Activated T-cell treated with anti-CD3 and anti-CD28 coated beads, Interleukin-2, amount 50 U/mL, for 72 hours (primary cell): Measurements from ENCODE around the gene TIAM2. TPM values are rescaled to one million over a fixed set of nuclear protein-coding genes. Genes with fewer than 3 reads are reported as not detected.
A peak's percentile ranks its signal among the peaks of the same experiment; 100 is the strongest.

Source experiments
- ATAC-seq, 2 donors: fragments of 150-1000 bp; cut with Tn5 transposase; replicated peaks in 1 of 2; 2 replicates each; pipeline ENCODE4 v1.10.0; 2021; ENCODE audit warnings: moderate library complexity in 2 of 2, mild to moderate bottlenecking in 1 of 2
- DNase-seq, 2 donors: peaks; one replicate each; pipeline ENCODE4 v3.0.0; 2021 to 2022; ENCODE audit warnings: mixed read lengths in 1 of 2
- H3K27ac Mint-ChIP-seq: one replicate; pipeline ENCODE4 v1.8.0; 2022; ENCODE audit warnings: mild to moderate bottlenecking, moderate library complexity, mixed read lengths
- H3K27me3 Mint-ChIP-seq: one replicate; pipeline ENCODE4 v1.8.0; 2022; ENCODE audit warnings: low read depth, mixed read lengths
- H3K36me3 Mint-ChIP-seq, 2 donors: one replicate each; pipeline ENCODE4 v1.8.0; 2022; ENCODE audit warnings: mixed read lengths in 2 of 2, mild to moderate bottlenecking in 1 of 2; ENCODE audit not compliant: insufficient read depth in 2 of 2
- H3K4me1 Mint-ChIP-seq: one replicate; pipeline ENCODE4 v1.8.0; 2022; ENCODE audit warnings: low read depth, mixed read lengths
- H3K4me3 Mint-ChIP-seq, 2 donors: one replicate each; pipeline ENCODE4 v1.8.0; 2022; ENCODE audit warnings: mild to moderate bottlenecking in 2 of 2, mixed read lengths in 2 of 2, moderate library complexity in 2 of 2
- H3K9me3 Mint-ChIP-seq, 2 donors: one replicate each; pipeline ENCODE4 v1.8.0; 2022; ENCODE audit warnings: mixed read lengths in 2 of 2
- total RNA-seq, 2 donors: library from RNA; stranded (reverse); gene quantifications; one replicate each; pipeline ENCODE4 v1.2.3, GENCODE V29; 2022

Gene TIAM2
- total RNA-seq, 2 donors from 2014 or later = 8.3 to 9.7 TPM

DNA sequence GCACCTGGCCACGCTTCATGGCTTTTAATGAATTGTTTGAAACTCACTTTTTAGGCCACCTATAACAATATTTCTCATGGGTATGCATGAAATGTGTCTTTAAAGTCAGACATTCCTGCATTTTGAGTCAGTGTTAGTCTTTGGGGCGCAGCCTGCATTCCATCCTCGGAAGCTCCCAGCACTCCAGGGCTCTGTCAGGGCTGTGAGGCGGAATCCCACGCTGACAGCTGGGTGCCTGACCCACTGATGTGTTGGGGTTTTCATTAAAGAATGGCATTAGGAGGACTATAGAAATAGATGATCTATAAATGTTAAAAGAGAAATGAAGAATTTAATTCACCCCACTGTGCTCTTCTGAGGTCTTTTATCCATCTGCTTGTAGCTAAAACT lies 252.5 kb downstream of the TIAM2 start:
- ATAC-seq (no peak), DNase-seq (no peak)
- Mint-ChIP-seq H3K27me3 (no peaks in the 10 kb centered on the region), H3K36me3 (peaks cover 0 to 7% of the 10 kb centered on the region in 2 donors), H3K9me3 (no peaks in the 10 kb centered on the region), H3K4me3 (no peak overlapping the region), H3K27ac (no peak overlapping the region), H3K4me1 (peaks cover 5% of the 10 kb centered on the region)

DNA sequence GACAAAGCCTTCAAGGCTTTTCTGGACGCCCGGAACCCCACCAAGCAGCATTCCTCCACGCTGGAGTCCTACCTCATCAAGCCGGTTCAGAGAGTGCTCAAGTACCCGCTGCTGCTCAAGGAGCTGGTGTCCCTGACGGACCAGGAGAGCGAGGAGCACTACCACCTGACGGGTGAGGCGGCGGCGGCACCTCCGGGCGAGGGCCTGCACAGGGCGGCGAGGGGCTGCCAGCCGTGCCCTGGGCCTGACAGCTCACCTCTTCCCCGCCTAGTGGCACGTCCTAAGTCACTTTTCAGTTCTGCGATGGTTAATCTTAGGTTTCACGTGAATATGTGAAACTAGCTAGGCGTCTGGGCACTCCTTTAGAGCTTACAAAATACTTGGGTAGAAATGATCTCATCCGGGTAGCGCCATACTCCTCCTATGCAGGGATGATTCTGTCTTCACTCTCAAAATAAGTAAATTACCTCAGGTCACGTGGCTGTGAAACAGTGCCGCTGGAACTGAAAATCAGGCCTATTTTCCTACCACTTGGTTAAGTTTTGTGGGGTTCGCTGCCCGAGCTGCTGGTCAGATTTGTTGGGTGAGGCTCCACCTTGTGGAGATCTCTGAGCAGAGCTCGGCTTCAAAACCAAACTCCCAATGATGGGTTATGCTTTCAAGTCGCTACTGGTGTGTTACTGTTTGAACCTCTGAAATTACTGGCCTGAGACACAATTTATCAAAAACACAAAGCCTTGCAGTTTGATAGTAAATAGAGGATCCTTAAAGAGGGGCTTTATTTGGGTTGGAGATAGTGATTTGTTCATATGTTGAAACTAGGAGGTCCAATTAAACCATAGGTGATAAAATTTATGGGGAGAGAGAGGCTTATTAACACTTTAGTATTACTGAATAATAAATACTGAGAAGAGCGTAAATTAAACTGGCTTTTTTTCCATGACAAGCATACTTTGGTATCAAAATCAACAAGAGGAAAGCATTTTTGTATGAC lies 253.2 kb downstream of the TIAM2 start:
- H3K4me3 Mint-ChIP-seq = no peak overlapping the region
- H3K27me3 Mint-ChIP-seq = no peaks in the 10 kb centered on the region
- H3K36me3 Mint-ChIP-seq = peaks cover 0 to 7% of the 10 kb centered on the region in 2 donors
- DNase-seq (peak; percentile 11 to 17), ATAC-seq (peak; percentile 29 to 66)
- peaks cover 5% of the 10 kb centered on the region for H3K4me1 Mint-ChIP-seq
- H3K9me3 Mint-ChIP-seq = no peaks in the 10 kb centered on the region
- H3K27ac Mint-ChIP-seq = peak overlapping the region; percentile 1

DNA sequence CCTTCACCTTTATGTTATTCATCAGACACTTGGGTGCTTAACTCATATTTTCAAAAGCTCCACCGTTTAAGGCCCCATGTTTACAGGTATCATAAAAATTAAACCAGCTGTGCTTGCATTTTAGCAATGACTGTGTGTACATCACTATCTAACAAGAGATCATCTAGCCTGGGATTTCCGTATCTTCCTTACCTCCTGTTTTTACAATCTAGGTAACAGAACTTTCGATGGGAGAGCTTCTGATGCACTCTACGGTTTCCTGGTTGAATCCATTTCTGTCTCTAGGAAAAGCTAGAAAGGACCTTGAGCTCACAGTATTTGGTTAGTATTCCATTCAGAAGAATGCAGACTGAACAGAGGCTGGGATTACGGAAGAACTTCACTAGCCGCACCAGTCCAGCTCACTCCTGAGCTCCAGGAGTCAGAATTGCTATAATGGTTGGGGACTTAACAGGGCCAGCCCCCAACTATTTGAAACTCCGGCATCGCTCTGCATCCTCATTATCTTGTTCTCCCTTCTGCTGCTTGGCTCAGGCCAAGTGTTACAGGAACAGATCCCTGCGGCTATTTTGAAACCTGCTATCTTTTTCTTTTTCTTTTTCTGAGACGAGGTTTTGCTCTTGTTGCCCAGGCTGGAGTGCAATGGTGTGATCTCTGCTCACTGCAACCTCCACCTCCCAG lies 255.7 kb downstream of the TIAM2 start:
- peaks cover 8% of the 10 kb centered on the region for H3K4me1 Mint-ChIP-seq
- no peak for DNase-seq
- no peaks in the 10 kb centered on the region for H3K9me3 Mint-ChIP-seq
- peaks cover 6 to 11% of the 10 kb centered on the region in 2 donors for H3K36me3 Mint-ChIP-seq
- no peak for ATAC-seq
- no peaks in the 10 kb centered on the region for H3K27me3 Mint-ChIP-seq
- H3K4me3 Mint-ChIP-seq = no peak overlapping the region
- no peak overlapping the region for H3K27ac Mint-ChIP-seq

DNA sequence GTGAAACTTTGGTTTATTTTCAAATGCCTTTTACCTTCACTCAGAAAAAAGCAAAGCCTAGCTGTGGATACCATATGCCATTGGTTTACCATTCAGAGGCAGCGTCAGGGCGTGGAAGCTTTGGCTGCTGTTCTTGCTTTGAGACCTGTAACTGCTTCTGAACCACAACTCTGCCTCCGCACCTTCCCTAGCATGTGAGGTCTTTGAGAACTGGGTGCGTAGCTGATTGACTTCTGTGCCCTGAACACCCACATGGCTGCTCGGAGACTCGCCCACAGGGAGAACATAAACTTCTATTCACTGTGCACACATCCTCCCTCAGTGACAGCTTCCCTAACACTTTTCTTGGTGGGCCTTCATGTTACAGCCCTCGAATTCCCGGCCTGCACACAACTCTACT lies 257.5 kb downstream of the TIAM2 start:
- no peaks in the 10 kb centered on the region for H3K27me3 Mint-ChIP-seq
- H3K27ac Mint-ChIP-seq = no peak overlapping the region
- DNase-seq = no peak
- ATAC-seq = no peak
- no peak overlapping the region for H3K4me3 Mint-ChIP-seq
- H3K36me3 Mint-ChIP-seq = peaks cover 6 to 15% of the 10 kb centered on the region in 2 donors
- peaks cover 8% of the 10 kb centered on the region for H3K4me1 Mint-ChIP-seq
- no peaks in the 10 kb centered on the region for H3K9me3 Mint-ChIP-seq

DNA sequence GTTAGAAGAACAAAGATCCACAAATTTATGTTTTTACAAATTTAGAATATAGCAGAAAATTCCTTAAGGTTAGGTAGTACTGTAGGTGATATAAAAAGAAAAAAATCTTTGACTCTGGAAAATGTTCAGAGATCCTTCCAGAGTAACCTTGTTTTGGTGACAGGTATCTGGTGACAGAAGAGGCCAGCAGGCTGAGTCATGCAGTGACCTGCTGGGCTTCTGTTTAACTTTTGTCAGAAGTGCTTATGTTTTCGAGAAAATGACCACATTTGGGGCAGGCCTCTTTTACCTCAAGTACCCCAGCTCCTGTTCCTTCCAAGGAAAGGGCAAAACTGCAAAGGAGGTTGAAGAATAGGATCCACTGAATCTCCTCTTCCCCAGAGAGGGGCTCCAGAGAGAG lies 258.2 kb downstream of the TIAM2 start:
- Mint-ChIP-seq H3K36me3 (peaks cover 6 to 17% of the 10 kb centered on the region in 2 donors), H3K27me3 (no peaks in the 10 kb centered on the region), H3K4me1 (peaks cover 7% of the 10 kb centered on the region), H3K4me3 (no peak overlapping the region), H3K27ac (peak overlapping the region; percentile 52), H3K9me3 (no peaks in the 10 kb centered on the region)
- DNase-seq = no peak
- no peak for ATAC-seq

DNA sequence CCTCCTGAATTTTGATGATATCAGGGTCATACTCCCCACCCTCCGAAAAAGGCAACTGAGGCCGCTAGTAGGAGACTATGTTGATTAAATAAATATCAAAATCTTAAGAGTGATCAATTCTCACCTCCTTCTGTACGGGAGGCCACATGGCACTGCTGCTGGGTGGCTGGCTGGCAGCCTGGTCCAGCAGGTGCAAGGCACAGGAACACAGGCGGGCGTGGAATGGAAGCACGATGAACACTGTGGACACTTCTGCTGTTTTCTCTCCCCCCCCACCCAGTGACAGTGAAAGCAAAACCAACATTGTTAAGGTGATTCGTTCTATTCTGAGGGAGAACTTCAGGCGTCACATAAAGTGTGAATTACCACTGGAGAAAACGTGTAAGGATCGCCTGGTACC lies 259.0 kb downstream of the TIAM2 start:
- no peaks in the 10 kb centered on the region for H3K27me3 Mint-ChIP-seq
- no peaks in the 10 kb centered on the region for H3K9me3 Mint-ChIP-seq
- peaks cover 3% of the 10 kb centered on the region for H3K4me1 Mint-ChIP-seq
- no peak overlapping the region for H3K4me3 Mint-ChIP-seq
- DNase-seq = no peak
- no peak overlapping the region for H3K27ac Mint-ChIP-seq
- H3K36me3 Mint-ChIP-seq = peaks cover 6 to 15% of the 10 kb centered on the region in 2 donors
- no peak for ATAC-seq

DNA sequence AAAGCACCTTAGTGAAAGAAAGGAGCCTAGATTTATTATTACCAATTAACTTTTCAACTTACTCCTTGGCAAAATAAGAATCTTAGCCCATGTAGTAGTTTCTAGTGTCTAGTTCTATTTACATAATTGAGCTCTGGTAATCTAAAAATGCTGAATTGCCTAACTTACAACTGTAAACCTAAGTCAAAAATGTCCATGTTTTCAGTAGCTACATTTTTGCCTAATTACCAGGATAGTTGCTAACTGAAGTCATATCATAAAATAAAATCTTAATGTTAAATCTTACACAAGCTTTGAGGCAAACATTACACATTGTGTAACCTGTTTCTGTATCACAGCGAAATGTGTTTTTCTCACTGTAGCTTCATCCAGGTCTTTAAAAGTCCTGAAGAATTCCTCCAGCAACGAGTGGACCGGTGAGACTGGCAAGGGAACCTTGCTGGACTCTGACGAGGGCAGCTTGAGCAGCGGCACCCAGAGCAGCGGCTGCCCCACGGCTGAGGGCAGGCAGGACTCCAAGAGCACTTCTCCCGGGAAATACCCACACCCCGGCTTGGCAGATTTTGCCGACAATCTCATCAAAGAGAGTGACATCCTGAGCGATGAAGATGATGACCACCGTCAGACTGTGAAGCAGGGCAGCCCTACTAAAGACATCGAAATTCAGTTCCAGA lies 261.1 kb downstream of the TIAM2 start:
- DNase-seq (no peak), ATAC-seq (no peak)
- no peaks in the 10 kb centered on the region for H3K9me3 Mint-ChIP-seq
- H3K27ac Mint-ChIP-seq = no peak overlapping the region
- no peak overlapping the region for H3K4me3 Mint-ChIP-seq
- H3K4me1 Mint-ChIP-seq = peaks cover 14% of the 10 kb centered on the region
- no peaks in the 10 kb centered on the region for H3K27me3 Mint-ChIP-seq
- H3K36me3 Mint-ChIP-seq = peaks cover 7 to 13% of the 10 kb centered on the region in 2 donors

DNA sequence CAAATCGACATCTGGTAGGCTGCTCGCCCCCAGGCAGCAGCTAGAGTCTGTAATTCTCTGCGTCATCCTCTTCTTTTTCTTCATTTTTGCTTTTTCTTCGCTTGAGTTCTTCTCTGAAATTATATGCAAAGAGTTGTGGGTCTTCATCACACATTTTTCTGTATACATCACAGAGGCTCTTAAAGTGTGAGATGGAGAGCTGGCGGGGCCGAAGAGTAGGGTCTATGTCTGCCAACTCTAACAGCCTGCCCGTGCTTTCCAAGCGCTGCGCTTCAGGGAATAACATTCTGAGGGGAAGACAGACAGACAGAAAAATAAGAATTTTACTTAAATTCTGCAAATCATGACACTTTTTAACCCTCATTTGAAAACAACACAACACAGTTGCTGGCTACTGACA lies 262.7 kb downstream of the TIAM2 start:
- DNase-seq = no peak
- Mint-ChIP-seq H3K4me3 (no peak overlapping the region), H3K36me3 (peaks cover 7 to 10% of the 10 kb centered on the region in 2 donors), H3K27me3 (no peaks in the 10 kb centered on the region), H3K9me3 (no peaks in the 10 kb centered on the region), H3K4me1 (peaks cover 24% of the 10 kb centered on the region), H3K27ac (peak overlapping the region; percentile 50)
- no peak for ATAC-seq

DNA sequence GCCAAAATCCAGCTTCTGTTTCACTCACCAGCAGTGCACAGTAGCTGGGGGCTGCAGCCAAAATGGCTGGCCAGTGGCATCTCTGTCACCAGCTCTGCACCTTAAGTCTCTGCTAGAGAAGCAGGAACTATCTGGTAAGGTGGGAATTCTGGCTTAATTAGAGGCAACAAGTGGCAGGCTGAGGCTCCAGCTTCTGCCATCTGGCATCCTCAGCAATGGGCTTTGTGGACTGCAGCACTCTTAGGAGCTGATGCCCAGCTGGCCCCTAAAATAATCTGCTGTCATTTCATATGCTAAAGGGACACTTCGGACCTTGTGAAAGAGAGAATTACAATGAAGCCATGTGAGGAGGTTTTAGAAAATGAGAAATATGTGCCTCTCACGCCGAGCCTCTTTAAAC lies 264.1 kb downstream of the TIAM2 start:
- Mint-ChIP-seq H3K27ac (no peak overlapping the region), H3K4me1 (peaks cover 21% of the 10 kb centered on the region), H3K4me3 (no peak overlapping the region), H3K9me3 (no peaks in the 10 kb centered on the region), H3K36me3 (peaks cover 7 to 10% of the 10 kb centered on the region in 2 donors), H3K27me3 (no peaks in the 10 kb centered on the region)
- ATAC-seq (no peak), DNase-seq (no peak)

DNA sequence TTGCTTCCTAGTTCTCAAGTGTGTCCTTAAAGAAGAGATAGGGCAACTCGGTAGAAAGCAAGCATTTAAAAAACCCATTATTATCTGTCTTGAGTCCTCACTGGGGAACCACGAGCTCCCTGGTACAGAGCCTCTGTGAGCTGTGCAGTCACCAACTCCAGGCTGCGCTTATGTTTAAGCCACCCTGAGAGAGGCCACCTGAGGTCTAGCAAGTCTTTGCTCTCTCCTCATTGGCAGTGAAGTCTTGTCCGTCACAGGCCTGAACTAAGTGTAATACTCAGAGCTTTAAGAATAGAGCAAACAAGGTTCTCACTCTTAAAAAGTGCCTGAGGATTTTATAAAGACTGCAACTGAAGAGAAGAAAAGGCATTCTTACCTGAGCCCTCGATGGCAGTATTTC lies 264.8 kb downstream of the TIAM2 start:
- Mint-ChIP-seq H3K4me1 (peaks cover 21% of the 10 kb centered on the region), H3K27me3 (no peaks in the 10 kb centered on the region), H3K9me3 (no peaks in the 10 kb centered on the region), H3K36me3 (peaks cover 4 to 10% of the 10 kb centered on the region in 2 donors), H3K4me3 (no peak overlapping the region), H3K27ac (no peak overlapping the region)
- DNase-seq = no peak
- no peak for ATAC-seq

DNA sequence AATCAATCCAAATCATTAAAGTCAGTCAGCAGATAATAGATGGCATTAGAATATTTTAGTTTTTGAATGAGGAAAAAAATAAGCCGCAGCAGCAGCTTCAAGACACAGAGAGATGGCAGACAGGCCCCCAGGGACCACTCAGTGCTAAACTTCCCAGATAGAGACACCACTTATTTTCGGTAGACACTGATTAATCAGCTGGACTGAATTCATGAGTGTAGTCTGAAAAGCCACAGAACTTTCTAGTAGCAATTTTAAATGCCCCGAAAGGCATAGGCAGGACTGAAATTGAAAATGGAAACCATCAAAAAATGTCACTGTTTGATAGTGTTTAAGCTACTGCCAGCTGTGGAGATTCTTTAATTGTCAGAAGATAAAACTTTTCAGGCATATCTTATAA lies 265.6 kb downstream of the TIAM2 start:
- no peak for ATAC-seq
- H3K4me3 Mint-ChIP-seq = no peak overlapping the region
- no peaks in the 10 kb centered on the region for H3K27me3 Mint-ChIP-seq
- no peaks in the 10 kb centered on the region for H3K9me3 Mint-ChIP-seq
- H3K36me3 Mint-ChIP-seq = peaks cover 1 to 9% of the 10 kb centered on the region in 2 donors
- H3K4me1 Mint-ChIP-seq = peaks cover 21% of the 10 kb centered on the region
- H3K27ac Mint-ChIP-seq = peak overlapping the region; percentile 33
- no peak for DNase-seq

DNA sequence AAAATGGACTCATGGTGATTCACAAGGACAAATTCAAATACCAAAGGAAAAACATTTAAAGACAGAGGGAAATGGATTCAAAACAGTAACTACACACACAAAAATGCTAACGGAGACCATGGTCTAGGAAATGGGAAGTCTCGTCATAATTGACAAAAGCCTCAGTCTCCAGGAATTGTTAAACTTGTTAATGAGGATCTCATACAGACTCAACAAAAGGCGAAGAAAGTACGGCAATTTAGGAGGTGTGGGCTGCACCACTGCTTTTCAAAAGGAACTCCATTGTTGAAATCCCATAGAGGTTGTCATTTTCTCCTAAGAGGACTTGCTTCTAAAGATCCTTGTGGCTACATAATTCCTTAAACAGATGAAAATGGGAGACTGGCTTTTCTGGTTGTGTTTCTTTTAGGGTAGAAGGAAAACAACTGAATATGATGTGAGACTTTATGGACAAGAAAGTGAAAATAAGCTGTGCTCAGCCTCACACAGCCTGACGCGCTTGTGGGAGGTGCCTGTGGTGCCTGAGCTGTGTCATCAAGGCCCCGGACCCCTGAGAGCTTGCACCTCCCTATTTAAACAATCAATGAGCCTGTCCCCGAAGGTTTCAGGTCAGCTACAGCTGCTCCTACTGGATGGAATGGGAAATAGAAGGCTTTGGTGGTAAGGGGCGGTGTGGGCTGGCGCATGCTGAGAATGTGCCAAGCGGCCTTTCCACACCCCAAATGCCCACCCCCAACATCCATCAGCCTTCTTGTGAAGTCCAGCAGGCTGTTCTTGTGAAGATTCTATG lies 266.2 kb downstream of the TIAM2 start:
- Mint-ChIP-seq H3K4me1 (peaks cover 21% of the 10 kb centered on the region), H3K27ac (peak overlapping the region; percentile 33), H3K9me3 (no peaks in the 10 kb centered on the region), H3K36me3 (peaks cover 1 to 9% of the 10 kb centered on the region in 2 donors), H3K4me3 (no peak overlapping the region), H3K27me3 (no peaks in the 10 kb centered on the region)
- DNase-seq = no peak
- no peak for ATAC-seq
